Measurements from ENCODE around the gene RNU6-7.
A peak's percentile ranks its signal among the peaks of the same experiment; 100 is the strongest.

Gene RNU6-7

GRCh38 chr14:32201816-32202490, at the start of gene RNU6-7:
RNU6-7 (plus strand) TSS chr14:32202045.
- DNase-seq (ENCODE audit: low read depth in 2 of 2): peak in 1 of 2 donors; percentile 10

- DNase-seq (ENCODE audit: low read depth in 2 of 2): no peak
Observed at GRCh38 chr14:32166029-32166428, 35.8 kb upstream of the RNU6-7 start.

- no peak for DNase-seq (ENCODE audit: low read depth in 2 of 2)
Observed at GRCh38 chr14:32166924-32167323, 34.9 kb upstream of the RNU6-7 start.

- DNase-seq (ENCODE audit: low read depth in 2 of 2): no peak
Observed at GRCh38 chr14:32167907-32168306, 33.9 kb upstream of the RNU6-7 start.

DNA sequence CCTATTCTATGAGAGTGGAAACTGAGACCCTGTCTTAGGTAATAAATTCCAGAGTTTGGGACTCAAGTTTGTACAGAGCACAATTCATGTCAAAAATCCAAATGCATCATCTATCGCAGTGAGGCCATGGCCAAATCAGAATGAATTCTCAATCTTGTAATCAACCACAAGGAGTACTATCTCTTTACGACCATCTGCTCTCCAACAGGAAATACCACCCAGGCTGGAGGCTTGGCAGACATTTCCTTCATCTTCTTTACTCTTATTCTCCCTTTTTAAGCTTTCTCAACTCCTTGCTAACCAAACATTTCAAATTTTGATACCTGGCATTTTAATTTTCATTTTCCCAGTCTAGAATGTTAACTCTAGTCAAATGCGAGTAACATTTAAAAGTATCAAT, 32.7 kb upstream of the RNU6-7 start:
- DNase-seq (ENCODE audit: low read depth in 2 of 2): no peak

DNA sequence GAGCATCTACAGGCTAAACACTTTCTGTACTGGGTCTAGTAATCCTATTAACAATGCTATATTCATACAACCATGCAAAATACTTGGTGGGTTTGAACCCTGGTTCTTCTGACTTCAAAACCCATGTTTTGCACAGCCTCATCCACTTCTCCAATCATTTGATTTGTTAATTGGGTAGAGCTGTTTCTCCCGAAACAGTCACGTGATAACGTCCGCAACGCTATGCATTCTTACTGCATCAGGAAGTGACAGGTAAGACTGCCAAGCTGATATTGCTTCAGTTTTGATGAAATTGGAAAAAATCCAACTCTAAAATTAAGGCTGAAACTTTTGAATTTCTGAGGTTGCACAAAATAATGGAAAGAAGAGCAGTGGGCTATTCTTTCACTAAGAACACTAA, 30.4 kb upstream of the RNU6-7 start:
- no peak for DNase-seq (ENCODE audit: low read depth in 2 of 2)

- DNase-seq (ENCODE audit: low read depth in 2 of 2): no peak
Observed at GRCh38 chr14:32183151-32184058, 18.4 kb upstream of the RNU6-7 start.

- DNase-seq (ENCODE audit: low read depth in 2 of 2): no peak
Observed at GRCh38 chr14:32185097-32185496, 16.7 kb upstream of the RNU6-7 start.

DNA sequence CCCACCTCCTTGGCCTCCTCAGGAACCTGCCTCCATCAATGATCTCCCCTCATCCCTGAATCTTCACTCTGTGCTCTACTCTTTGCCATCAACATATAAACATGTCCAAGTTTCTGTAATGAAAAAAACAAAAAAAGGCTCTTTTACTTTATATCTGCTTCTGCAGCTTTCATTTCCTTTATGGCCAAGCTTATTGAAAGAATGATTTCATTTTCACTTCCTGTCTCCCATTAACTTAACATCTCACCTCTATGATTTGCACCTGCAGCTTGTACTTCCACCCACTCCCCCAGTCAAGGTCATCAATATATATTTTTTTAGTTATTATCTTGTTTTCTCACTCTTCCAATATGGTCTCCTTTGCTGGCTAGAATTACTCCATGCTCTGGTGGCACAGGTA, 15.6 kb upstream of the RNU6-7 start:
- DNase-seq (ENCODE audit: low read depth in 2 of 2): no peak

DNA sequence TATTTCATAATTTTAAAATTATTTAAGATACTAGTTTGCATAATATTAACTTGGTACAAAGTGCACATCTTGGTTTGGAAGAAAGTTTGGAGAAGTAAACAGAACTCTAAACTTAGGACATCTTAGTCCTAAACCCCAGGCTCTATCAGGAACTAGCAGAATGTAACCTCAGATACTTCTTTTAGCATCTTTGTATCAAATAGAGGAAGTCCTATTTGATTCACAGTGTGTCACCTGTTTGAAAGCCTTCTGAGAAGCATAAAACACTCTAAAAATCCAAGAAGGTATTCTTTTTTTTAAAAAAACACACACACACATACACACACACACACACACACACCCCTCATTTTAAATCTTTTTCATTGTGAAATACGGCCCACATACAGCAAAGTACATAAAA, 12.0 kb upstream of the RNU6-7 start:
- no peak for DNase-seq (ENCODE audit: low read depth in 2 of 2)

DNA sequence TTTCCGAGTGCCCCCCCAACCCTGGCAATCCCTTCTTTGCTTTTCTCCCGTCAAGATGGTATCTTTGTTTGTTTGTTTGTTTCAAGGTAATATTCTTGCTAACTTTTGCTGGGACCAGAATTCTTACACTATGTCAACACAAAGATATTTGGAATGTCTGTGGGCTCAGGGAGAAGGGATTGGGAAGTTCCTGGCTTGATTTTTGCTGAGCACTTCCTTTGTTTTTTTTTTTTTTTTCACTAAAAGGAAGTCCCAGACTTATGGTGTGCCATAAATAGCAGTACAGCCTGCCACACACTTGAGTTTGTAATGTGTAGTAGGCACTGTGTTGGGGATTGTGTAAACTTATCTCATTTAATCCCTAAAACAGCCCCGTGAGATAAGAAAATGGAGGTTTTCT, 11.2 kb upstream of the RNU6-7 start:
- DNase-seq (ENCODE audit: low read depth in 2 of 2): no peak

- no peak for DNase-seq (ENCODE audit: low read depth in 2 of 2)
Observed at GRCh38 chr14:32192712-32193373, 9.0 kb upstream of the RNU6-7 start.

DNA sequence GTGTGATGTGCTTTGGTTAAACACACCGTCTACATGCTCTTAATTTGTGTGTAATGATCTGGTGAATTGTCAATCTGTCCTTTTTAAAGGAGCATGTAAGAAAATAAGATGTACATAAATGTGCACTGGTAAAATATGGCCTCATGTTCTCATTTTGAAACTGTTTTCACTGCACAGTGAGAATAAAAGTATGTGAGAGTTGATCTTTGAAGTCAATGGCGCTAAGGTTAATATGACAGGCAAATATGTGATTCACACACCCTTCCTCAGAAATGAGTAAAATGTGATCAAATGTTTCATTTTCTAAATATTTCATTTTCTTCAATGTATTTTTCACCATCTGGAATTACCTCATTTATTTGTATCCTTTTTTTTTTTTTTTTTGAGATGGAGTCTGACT, 8.3 kb upstream of the RNU6-7 start:
- no peak for DNase-seq (ENCODE audit: low read depth in 2 of 2)

GRCh38 chr14:32195636-32196035, 6.2 kb upstream of the RNU6-7 start:
- DNase-seq (ENCODE audit: low read depth in 2 of 2): no peak

- DNase-seq (ENCODE audit: low read depth in 2 of 2): no peak
Observed at GRCh38 chr14:32197919-32198318, 3.9 kb upstream of the RNU6-7 start.

DNA sequence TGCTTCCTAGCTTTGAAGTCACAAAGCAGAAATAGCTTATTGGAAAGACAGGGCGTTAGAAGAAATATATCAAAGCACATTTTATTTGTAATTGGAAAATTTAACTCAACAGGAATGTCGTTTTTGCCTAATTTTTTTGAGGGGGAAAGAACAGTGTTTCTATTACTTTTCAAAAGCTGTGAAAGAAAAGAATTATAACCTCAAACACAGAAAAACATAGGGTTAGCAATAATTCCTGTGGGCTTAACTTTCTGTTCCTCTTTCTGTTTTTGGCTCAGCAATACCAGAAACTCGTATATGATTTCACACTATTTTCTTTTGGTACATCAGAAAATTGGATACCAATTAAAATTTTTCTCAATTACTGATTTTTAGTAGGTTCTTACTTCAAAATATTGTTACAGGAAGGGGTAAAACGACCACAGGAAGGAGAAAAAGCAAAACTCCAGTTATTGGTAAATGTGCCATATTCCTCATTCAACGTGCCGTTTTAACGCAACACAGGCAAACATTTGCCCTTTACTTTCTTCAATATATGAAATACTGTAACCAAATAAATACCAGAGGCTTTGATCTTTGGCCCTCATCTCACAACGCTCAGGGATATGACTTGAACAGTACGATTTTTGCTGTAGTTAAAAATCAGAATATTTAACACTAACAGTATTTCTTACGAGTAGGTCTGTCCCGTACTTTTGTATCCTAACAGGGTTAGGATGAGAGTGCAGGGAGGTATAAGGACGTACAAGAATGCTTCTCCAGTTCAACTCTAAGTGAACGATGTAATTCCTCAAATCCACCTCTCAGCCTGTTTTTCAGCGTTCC, 1.3 kb upstream of the RNU6-7 start:
- DNase-seq (ENCODE audit: low read depth in 2 of 2): no peak

DNA sequence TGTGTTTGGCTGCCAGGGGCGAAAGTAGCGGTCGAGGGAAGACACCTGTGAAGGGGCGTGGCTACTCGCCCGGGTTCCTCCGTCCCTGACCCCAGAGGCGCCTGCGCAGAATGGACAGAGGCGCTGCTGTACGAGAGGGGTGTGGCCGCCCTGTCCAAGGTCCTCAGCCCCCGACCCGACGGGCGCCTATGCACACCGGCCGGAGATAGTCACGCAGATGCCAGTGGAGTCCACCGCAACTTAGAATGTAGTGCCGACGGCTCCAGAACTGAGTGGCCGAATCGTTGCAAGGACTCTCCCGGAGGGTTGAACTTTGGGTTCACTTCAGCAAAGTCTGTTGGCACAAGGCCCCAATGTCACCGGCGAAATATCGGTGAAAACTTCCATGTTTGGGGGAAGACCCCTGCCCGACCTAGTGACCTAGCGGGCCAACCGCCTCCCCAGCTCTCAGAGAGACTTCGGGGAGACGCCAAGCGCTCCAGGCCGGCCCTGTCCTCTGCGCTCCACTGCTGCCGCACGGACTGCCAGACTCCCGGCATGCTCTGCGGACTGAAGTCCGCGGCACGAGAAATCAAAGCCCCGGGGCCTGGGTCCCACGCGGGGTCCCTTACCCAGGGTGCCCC, 541 bp upstream of the RNU6-7 start:
- DNase-seq (ENCODE audit: low read depth in 2 of 2): peak; percentile 65 to 73

GRCh38 chr14:32202491-32202997, 699 bp downstream of the RNU6-7 start:
- no peak for DNase-seq (ENCODE audit: low read depth in 2 of 2)

DNA sequence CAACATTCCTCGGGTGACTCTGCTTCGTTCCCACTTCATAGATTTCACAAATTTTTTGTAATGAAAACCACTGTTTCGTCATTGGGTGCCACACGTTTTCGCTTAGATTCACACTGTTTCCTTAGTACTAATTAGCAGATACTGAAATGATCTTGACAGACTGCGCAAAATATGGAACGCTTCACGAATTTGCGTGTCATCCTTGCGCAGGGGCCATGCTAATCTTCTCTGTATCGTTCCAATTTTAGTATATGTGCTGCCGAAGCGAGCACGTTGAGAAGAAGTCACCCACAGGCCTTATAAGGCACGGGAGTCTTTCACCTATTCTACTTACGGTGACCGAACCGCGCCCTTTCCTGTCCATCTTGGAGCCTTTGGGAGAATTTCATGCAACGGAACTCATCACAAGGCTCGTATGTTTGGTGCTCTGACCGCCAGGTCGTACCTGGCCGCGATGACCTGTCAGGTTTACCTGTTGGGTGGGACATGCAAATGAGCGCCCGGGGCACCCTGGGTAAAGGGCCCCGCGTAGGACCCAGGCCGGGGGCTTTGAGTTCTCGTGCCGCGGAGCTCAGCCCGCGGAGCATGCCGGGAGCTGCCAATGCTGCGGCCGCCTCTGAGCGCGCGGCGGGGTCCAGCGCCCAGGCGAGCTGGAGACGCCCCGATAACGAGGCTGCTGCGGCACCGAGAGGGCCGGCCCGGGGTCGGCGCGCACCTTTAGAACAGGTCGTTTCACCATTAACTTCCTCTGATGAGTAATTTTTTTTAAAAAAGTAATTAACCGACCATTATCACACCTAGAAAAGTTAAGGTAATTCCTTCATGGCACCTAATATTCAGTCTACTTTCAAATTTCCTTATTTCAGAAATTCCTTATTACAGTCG, 1.4 kb downstream of the RNU6-7 start, which contains the start of gene RNU6-8:
TSS of gene RNU6-8 (minus strand) at position 272 of the 885 bp plus-strand sequence.
- peak; percentile 68 to 80 for DNase-seq (ENCODE audit: low read depth in 2 of 2)

GRCh38 chr14:32203928-32204357, 2.1 kb downstream of the RNU6-7 start:
- no peak for DNase-seq (ENCODE audit: low read depth in 2 of 2)
